GM12874 (cell line): ENCODE data around the gene ITPRIPL2.

Source experiments
- TF ChIP-seq, protein P1 (sequence below): IDR thresholded peaks from 2 replicates; pipeline ENCODE4 v1.5.1; 2011; ENCODE audit warnings: low read depth, mild to moderate bottlenecking, control low read depth, low read length, moderate library complexity; ENCODE audit not compliant: insufficient read depth

ITPRIPL2 gene

DNA sequence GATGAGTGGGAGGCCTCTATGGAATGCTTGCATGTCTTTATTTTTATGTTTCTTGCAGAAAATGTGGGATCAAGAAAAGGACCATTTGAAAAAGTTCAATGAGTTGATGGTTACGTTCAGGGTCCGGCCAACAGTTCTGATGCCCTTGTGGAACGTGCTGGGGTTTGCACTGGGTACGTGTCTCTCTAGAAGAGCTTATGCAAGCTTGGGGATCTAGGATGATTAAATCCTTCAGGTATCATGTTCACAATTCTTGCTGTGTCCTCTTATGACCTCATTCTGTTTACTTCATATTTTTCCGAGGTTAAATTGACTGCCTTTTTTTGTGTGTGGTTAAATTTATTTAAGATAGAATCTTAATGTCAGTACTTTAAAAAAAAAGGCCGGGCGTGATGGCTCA, 39.9 kb upstream of the ITPRIPL2 start:
- TF ChIP-seq, protein P1, sequence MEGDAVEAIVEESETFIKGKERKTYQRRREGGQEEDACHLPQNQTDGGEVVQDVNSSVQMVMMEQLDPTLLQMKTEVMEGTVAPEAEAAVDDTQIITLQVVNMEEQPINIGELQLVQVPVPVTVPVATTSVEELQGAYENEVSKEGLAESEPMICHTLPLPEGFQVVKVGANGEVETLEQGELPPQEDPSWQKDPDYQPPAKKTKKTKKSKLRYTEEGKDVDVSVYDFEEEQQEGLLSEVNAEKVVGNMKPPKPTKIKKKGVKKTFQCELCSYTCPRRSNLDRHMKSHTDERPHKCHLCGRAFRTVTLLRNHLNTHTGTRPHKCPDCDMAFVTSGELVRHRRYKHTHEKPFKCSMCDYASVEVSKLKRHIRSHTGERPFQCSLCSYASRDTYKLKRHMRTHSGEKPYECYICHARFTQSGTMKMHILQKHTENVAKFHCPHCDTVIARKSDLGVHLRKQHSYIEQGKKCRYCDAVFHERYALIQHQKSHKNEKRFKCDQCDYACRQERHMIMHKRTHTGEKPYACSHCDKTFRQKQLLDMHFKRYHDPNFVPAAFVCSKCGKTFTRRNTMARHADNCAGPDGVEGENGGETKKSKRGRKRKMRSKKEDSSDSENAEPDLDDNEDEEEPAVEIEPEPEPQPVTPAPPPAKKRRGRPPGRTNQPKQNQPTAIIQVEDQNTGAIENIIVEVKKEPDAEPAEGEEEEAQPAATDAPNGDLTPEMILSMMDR: no peak

DNA sequence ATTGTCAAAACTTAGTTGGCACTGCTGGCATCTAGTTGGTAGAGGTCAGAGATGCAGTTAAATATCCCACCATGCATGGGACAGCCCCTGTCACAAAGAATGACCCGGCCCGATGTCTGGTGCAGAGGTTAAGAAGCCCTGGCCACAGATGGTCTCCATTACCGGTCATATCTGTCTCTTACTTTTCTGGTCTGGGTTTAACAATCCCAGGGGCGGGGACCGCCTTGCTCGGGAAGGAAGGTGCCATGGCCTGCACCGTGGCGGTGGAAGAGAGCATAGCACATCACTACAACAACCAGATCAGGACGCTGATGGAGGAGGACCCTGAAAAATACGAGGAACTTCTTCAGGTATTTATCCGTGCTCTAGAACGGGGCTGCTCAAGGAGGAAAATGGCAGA, 38.3 kb upstream of the ITPRIPL2 start:
- TF ChIP-seq, protein P1: no peak

DNA sequence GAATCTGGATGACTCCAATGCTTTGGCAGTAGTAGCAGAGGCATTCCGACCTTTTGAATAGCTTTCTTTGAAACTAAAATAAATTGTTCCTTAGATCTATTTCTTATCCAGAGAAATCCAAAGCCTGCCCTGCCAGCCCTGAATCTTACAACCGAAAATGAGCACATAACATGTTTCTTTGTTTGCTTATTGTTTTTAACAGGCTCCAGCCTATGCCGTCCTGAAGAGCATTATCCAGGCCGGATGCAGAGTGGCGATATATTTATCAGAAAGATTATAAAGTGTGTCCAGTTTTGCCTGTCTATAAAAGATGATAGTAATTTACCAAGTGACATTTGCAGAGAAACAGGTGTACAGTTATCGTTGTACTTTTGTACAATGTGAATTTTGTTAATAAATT, 35.9 kb upstream of the ITPRIPL2 start:
- TF ChIP-seq, protein P1: no peak

DNA sequence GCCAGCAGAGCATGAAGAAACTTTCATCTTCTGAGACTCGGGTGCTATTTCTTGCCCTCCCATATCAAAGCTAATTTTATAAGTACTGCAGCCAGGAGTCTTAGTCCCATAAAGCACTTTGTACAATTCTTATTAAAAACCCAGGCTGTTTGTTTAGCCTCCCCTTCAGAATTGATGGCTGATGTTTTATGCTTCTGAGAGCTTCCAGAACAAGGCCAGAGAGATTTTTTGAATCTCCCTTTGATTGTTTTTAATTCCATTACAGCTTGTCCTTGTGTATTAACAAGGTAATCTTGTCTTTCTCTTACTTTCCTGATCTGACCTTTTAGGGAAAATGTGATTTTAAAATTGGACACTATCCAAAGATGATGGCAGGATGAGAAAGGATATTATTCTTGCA, 30.1 kb upstream of the ITPRIPL2 start:
- TF ChIP-seq, protein P1: no peak

DNA sequence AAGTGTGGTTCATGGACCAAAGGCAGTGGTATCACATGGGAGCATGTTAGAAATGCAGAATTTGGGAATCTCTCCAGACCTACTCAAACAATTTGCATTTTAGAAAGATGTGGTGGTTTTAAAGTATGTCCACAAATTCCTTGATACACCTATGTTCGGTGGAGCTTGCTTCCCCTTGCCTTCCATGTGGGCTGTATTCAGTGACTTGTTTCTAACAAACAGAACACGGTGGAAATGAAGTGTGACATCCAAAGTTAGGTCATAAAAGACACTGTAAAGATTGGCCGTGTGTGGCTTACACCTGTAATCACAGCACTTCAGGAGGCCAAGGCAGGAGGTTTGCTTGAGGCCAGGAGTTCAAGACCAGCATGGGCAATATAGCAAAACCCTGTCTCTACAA, 29.6 kb upstream of the ITPRIPL2 start:
- TF ChIP-seq, protein P1: no peak

DNA sequence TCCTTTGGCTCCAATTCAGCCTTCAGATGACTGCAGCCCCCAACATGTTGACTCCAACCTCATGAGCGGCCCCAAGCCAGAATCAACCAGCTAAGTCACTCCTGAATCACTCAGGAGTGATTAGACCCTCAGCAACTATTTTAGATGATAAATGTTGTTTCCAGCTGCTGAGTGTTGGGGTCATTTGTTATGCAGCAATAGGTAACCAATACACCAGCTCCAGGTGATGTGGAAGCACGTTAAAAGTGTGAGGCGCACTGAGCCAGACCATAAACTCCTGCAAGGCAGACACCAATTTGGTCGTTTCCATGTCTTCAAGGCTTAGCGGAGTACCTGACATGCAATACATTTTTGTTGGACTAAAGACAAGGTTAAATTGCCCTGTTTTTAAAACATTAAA, 28.9 kb upstream of the ITPRIPL2 start:
- TF ChIP-seq, protein P1: no peak

DNA sequence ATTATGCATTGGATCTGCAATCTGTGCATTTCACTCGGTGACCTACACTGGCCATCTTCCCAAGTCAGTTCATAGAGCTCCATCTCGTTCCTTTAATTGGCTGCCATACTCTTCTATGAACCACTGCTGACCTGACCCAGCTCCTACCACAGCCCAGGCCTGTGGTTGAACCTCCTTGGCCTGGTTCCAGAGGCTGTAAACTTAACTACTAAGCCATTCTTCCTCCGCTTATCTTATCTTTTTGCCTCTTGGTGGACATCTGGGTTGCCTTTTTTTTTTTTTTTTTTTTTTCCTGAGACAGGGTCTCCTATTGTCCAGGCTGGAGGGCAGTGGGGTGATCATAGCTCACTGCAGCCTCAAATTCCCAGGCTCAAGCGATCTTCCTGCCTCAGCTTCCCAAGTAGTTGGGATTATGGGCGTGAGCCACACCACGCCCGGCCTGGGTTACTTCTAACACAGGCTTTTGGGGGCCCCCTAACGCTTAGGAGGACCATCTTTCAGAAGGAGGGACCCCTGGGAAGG, 28.0 kb upstream of the ITPRIPL2 start:
- TF ChIP-seq, protein P1: no peak
